Neural progenitor cell (in vitro differentiated cells): ENCODE results near the gene CTNNA3. TPM values are rescaled to one million over a fixed set of nuclear protein-coding genes. Genes with fewer than 3 reads are reported as not detected.

ENCODE experiments used
- DNase-seq: peaks from one replicate; pipeline ENCODE4 v3.0.0-alpha.2; 2016; ENCODE audit warnings: low spot score
- H2AFZ ChIP-seq: fragments of 200-600 bp; sonication (generic); replicated peaks from 2 replicates; pipeline ENCODE4 v1.6.1; 2016; ENCODE audit warnings: antibody characterized with exemption
- H3F3A ChIP-seq: fragments of 200-600 bp; sonication (generic); 2 replicates; pipeline ENCODE4 v1.6.1; 2016; ENCODE audit warnings: antibody characterized with exemption, low read depth
- H3K27ac ChIP-seq: fragments of 200-600 bp; sonication (generic); 2 replicates; pipeline ENCODE4 v1.5.1; 2016; ENCODE audit warnings: mild to moderate bottlenecking
- H3K27me3 ChIP-seq: fragments of 200-600 bp; sonication (generic); 2 replicates; pipeline ENCODE4 v1.6.1; 2016; ENCODE audit warnings: mild to moderate bottlenecking, moderate library complexity
- H3K36me3 ChIP-seq: fragments of 200-600 bp; sonication (generic); 2 replicates; pipeline ENCODE4 v1.5.1; 2016
- H3K4me1 ChIP-seq: fragments of 200-600 bp; sonication (generic); 2 replicates; pipeline ENCODE4 v1.6.1; 2016; ENCODE audit warnings: mixed run types
- H3K4me2 ChIP-seq: fragments of 200-600 bp; sonication (generic); 2 replicates; pipeline ENCODE4 v1.6.1; 2016
- H3K4me3 ChIP-seq: fragments of 200-600 bp; sonication (generic); 2 replicates; pipeline ENCODE4 v1.5.1; 2016
- H3K79me2 ChIP-seq: fragments of 200-600 bp; sonication (generic); 2 replicates; pipeline ENCODE4 v1.6.1; 2016; ENCODE audit warnings: low read depth
- H3K9ac ChIP-seq: fragments of 200-600 bp; sonication (generic); 2 replicates; pipeline ENCODE4 v1.6.1; 2016
- H3K9me3 ChIP-seq: fragments of 200-600 bp; sonication (generic); 2 replicates; pipeline ENCODE4 v1.5.1; 2016; ENCODE audit warnings: low read depth
- H4K20me1 ChIP-seq: fragments of 200-600 bp; sonication (generic); 2 replicates; pipeline ENCODE4 v1.6.1; 2016; ENCODE audit warnings: low read depth
- H3K27ac Mint-ChIP-seq: 3 replicates; pipeline ENCODE4 v1.8.0; 2021; ENCODE audit warnings: mixed read lengths
- H3K27me3 Mint-ChIP-seq: 2 replicates; pipeline ENCODE4 v1.8.0; 2022; ENCODE audit warnings: low read depth, mild to moderate bottlenecking, inconsistent platforms, moderate library complexity, mixed read lengths; ENCODE audit not compliant: insufficient read depth
- H3K36me3 Mint-ChIP-seq: 3 replicates; pipeline ENCODE4 v1.8.0; 2021; ENCODE audit warnings: mixed read lengths
- H3K4me1 Mint-ChIP-seq: 3 replicates; pipeline ENCODE4 v1.8.0; 2021; ENCODE audit warnings: mixed read lengths
- H3K4me3 Mint-ChIP-seq: 3 replicates; pipeline ENCODE4 v1.8.0; 2021; ENCODE audit warnings: mild to moderate bottlenecking, moderate library complexity, mixed read lengths
- H3K9me3 Mint-ChIP-seq: 3 replicates; pipeline ENCODE4 v1.8.0; 2020; ENCODE audit warnings: mixed read lengths
- CTCF ChIP-seq: fragments of 200-600 bp; sonication (generic); IDR thresholded peaks from 2 replicates; pipeline ENCODE4 v1.5.1; 2017; ENCODE audit warnings: antibody characterized with exemption, mild to moderate bottlenecking
- EZH2 ChIP-seq: fragments of 200-600 bp; sonication (generic); IDR thresholded peaks from 2 replicates; pipeline ENCODE4 v1.6.1; 2017; ENCODE audit warnings: antibody characterized with exemption, mild to moderate bottlenecking, moderate library complexity
- EZH2phosphoT487 ChIP-seq: fragments of 200-600 bp; sonication (generic); IDR thresholded peaks from 2 replicates; pipeline ENCODE4 v1.6.1; 2017; ENCODE audit warnings: antibody characterized with exemption
- total RNA-seq: library from RNA; depleted of rRNA; stranded (reverse); fragments of >200 nt; gene quantifications from 2 replicates; pipeline ENCODE4 v1.2.3, GENCODE V29; 2015; ENCODE audit warnings: low replicate concordance

CTNNA3 gene
- total RNA-seq, 1 donor from 2014 or later = 12.9 TPM

DNA sequence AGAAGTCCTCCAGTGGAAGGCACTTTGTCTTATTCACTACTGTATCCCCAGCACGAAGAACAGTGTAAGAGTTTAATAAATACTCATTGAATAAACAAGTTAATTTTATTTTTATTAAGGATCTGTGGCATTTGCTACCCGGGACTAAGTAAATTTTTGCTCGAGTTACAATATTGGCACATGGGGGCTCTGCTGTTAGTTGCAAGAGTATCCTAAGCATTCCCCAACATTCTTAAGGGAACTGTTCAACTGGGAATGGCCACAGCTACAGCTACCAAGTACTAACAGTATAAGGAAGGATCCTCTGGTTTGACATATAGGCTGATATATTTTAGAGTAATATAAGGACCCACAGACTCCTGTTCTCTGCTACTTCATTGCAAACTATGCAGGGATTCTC is 778.9 kb downstream of the CTNNA3 start:
- Mint-ChIP-seq H3K4me1 (no peaks in the 10 kb centered on the region), H3K27me3 (peaks cover 2% of the 10 kb centered on the region), H3K9me3 (no peaks in the 10 kb centered on the region), H3K36me3 (no peaks in the 10 kb centered on the region), H3K27ac (no peak overlapping the region), H3K4me3 (no peak overlapping the region)
- H4K20me1 ChIP-seq = no peaks in the 10 kb centered on the region
- H3K27me3 ChIP-seq = no peaks in the 10 kb centered on the region
- peak; percentile 27 for DNase-seq
- H3K79me2 ChIP-seq = no peaks in the 10 kb centered on the region
- no peak overlapping the region for H3K4me3 ChIP-seq
- H3K36me3 ChIP-seq = no peaks in the 10 kb centered on the region
- H2AFZ ChIP-seq = no peak overlapping the region
- no peak overlapping the region for H3K27ac ChIP-seq
- no peaks in the 10 kb centered on the region for H3K4me1 ChIP-seq
- no peak overlapping the region for H3K4me2 ChIP-seq
- no peaks in the 10 kb centered on the region for H3F3A ChIP-seq
- no peak overlapping the region for H3K9ac ChIP-seq
- peak; percentile 38 for TF ChIP-seq CTCF
- TF ChIP-seq EZH2phosphoT487 = no peak
- TF ChIP-seq EZH2 = no peak
- no peaks in the 10 kb centered on the region for H3K9me3 ChIP-seq

- Histone ChIP-seq H3K4me1 (no peaks in the 10 kb centered on the region), H3K9me3 (no peaks in the 10 kb centered on the region), H3K9ac (no peak overlapping the region), H3K27me3 (no peaks in the 10 kb centered on the region), H3K4me3 (no peak overlapping the region), H2AFZ (no peak overlapping the region), H3K4me2 (no peak overlapping the region), H4K20me1 (no peaks in the 10 kb centered on the region), H3K27ac (no peak overlapping the region), H3K36me3 (no peaks in the 10 kb centered on the region), H3K79me2 (no peaks in the 10 kb centered on the region), H3F3A (no peaks in the 10 kb centered on the region)
- Mint-ChIP-seq H3K27me3 (no peaks in the 10 kb centered on the region), H3K27ac (no peak overlapping the region), H3K4me3 (no peak overlapping the region), H3K4me1 (no peaks in the 10 kb centered on the region), H3K36me3 (no peaks in the 10 kb centered on the region), H3K9me3 (no peaks in the 10 kb centered on the region)
- no peak for DNase-seq
- no peak for TF ChIP-seq EZH2
- no peak for TF ChIP-seq EZH2phosphoT487
- no peak for TF ChIP-seq CTCF
These were observed 780.0 kb downstream of the CTNNA3 start for GRCh38 chr10:66916030-66916429.

DNA sequence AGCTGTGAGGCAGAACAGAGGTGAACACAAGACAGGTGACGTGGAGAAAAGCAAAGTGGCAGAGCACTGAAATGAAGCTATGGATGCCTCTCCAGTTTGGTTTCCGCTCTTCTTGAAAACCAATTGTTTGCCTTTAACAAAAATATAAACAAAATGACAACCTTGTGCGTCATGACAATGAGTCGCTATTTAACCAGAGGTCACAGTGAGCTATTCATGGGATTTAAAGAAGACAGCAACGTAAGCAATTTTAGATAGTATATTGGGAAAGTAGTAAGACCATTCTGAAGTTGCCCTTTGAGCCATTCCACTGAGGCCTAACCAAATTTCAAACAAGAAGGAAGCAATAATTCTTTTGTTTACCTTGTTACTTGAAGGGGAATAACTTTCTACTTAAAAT is 785.3 kb downstream of the CTNNA3 start:
- TF ChIP-seq EZH2phosphoT487 = no peak
- TF ChIP-seq EZH2 = no peak
- no peak for TF ChIP-seq CTCF
- no peaks in the 10 kb centered on the region for H3F3A ChIP-seq
- H3K9me3 ChIP-seq = no peaks in the 10 kb centered on the region
- no peaks in the 10 kb centered on the region for H4K20me1 ChIP-seq
- no peak overlapping the region for H3K4me2 ChIP-seq
- Mint-ChIP-seq H3K27ac (no peak overlapping the region), H3K4me1 (no peaks in the 10 kb centered on the region), H3K27me3 (no peaks in the 10 kb centered on the region), H3K4me3 (no peak overlapping the region), H3K9me3 (no peaks in the 10 kb centered on the region), H3K36me3 (no peaks in the 10 kb centered on the region)
- no peak overlapping the region for H3K4me3 ChIP-seq
- no peaks in the 10 kb centered on the region for H3K4me1 ChIP-seq
- H3K9ac ChIP-seq = no peak overlapping the region
- no peak overlapping the region for H3K27ac ChIP-seq
- no peak for DNase-seq
- no peaks in the 10 kb centered on the region for H3K79me2 ChIP-seq
- no peak overlapping the region for H2AFZ ChIP-seq
- H3K27me3 ChIP-seq = no peaks in the 10 kb centered on the region
- H3K36me3 ChIP-seq = no peaks in the 10 kb centered on the region
